HepG2 (cell line): Measurements from ENCODE around the gene PPAT. TPM values are rescaled to one million over a fixed set of nuclear protein-coding genes. Genes with fewer than 3 reads are reported as not detected.

Experiments used
- BRD4 ChIP-seq: sonication (generic); formaldehyde crosslinking; IDR thresholded peaks from 2 replicates; pipeline ENCODE4 v1.4.0; 2020; ENCODE audit warnings: missing genetic modification reagents
- ETV6 ChIP-seq: sonication (generic); formaldehyde crosslinking; conservative IDR thresholded peaks from 2 replicates; pipeline ENCODE4 v1.4.0; 2020; ENCODE audit warnings: missing genetic modification reagents
- HNF4G ChIP-seq, 2 experiments: sonication (generic) in 1 of 2; formaldehyde crosslinking in 1 of 2; IDR thresholded peaks; 2 replicates each; pipeline versions ENCODE4 v1.4.0 to v1.6.1; 2011 to 2020; ENCODE audit warnings: borderline replicate concordance in 2 of 2, low read depth in 2 of 2, mild to moderate bottlenecking in 2 of 2, low read length in 1 of 2, missing genetic modification reagents in 1 of 2, moderate library complexity in 1 of 2
- ISX ChIP-seq: sonication (generic); formaldehyde crosslinking; conservative IDR thresholded peaks from 2 replicates; pipeline ENCODE4 v1.5.0; 2020; ENCODE audit warnings: missing genetic modification reagents
- KLF12 ChIP-seq: sonication (generic); formaldehyde crosslinking; IDR thresholded peaks from 2 replicates; pipeline ENCODE4 v1.4.0; 2020; ENCODE audit warnings: missing genetic modification reagents, borderline replicate concordance
- KLF9 ChIP-seq: IDR thresholded peaks from 2 replicates; pipeline ENCODE4 v1.6.1; 2016; ENCODE audit warnings: low read depth
- PAF1 ChIP-seq: IDR thresholded peaks from 2 replicates; pipeline ENCODE4 v1.6.1; 2016; ENCODE audit warnings: missing genetic modification reagents, missing compliant biosample characterization
- RBM39 ChIP-seq: fragments of 200-400 bp; formaldehyde crosslinking; IDR thresholded peaks from one replicate; pipeline ENCODE4 v1.6.1; 2018; ENCODE audit warnings: antibody characterized with exemption, mild to moderate bottlenecking, low read depth, low read length; ENCODE audit not compliant: poor library complexity, severe bottlenecking
- RXRA ChIP-seq: sonication (generic); formaldehyde crosslinking; IDR thresholded peaks from 2 replicates; pipeline ENCODE4 v1.5.1; 2020; ENCODE audit warnings: missing genetic modification reagents
- TCF7 ChIP-seq: sonication (generic); IDR thresholded peaks from 2 replicates; pipeline ENCODE4 v1.6.1; 2016; ENCODE audit warnings: antibody characterized with exemption, low read depth
- ZNF17 ChIP-seq: sonication (generic); formaldehyde crosslinking; IDR thresholded peaks from 2 replicates; pipeline ENCODE4 v1.5.0; 2020; ENCODE audit warnings: mild to moderate bottlenecking, missing genetic modification reagents
- ZNF441 ChIP-seq: sonication (generic); formaldehyde crosslinking; IDR thresholded peaks from 2 replicates; pipeline ENCODE4 v1.7.0; 2021; ENCODE audit warnings: missing genetic modification reagents, borderline replicate concordance
- ZNF891 ChIP-seq: sonication (generic); formaldehyde crosslinking; IDR thresholded peaks from 2 replicates; pipeline ENCODE4 v1.5.0; 2020; ENCODE audit warnings: mild to moderate bottlenecking, missing genetic modification reagents
- ZSCAN31 ChIP-seq: sonication (generic); formaldehyde crosslinking; IDR thresholded peaks from 2 replicates; pipeline ENCODE4 v1.5.0; 2020; ENCODE audit warnings: low read depth, mild to moderate bottlenecking, missing genetic modification reagents
- ZZZ3 ChIP-seq: sonication (generic); formaldehyde crosslinking; IDR thresholded peaks from 2 replicates; pipeline ENCODE4 v1.4.0; 2020; ENCODE audit warnings: missing genetic modification reagents, mild to moderate bottlenecking, borderline replicate concordance
- polyA plus RNA-seq, 8 experiments: library from polyadenylated mRNA; depleted of rRNA in 3 of 8; stranded (reverse) in 7 of 8; unstranded in 1 of 8; fragments of >200 nt; fragmentation: Illumina TruSeq in 4 of 8; extraction: Trizol in 4 of 8; gene quantifications; 2 replicates each; pipeline versions ENCODE4 v1.2.1 to v1.2.3, GENCODE V29; 2011 to 2016; ENCODE audit warnings: low read depth in 4 of 8, missing spikeins in 1 of 8, mixed read lengths in 1 of 8; ENCODE audit not compliant: insufficient read depth in 1 of 8
- total RNA-seq, 5 experiments: library from RNA; depleted of rRNA; stranded (reverse); fragments of >200 nt; fragmentation: Illumina TruSeq; extraction: Trizol; gene quantifications; 2 replicates each; pipeline ENCODE4 v1.2.3, GENCODE V29; 2016; ENCODE audit warnings: low read depth in 1 of 5
- TF ChIP-seq, protein P1 (sequence below): sonication (generic); formaldehyde crosslinking; IDR thresholded peaks from 2 replicates; pipeline ENCODE4 v1.5.0; 2020; ENCODE audit warnings: mild to moderate bottlenecking, missing genetic modification reagents
- TF ChIP-seq, protein P2 (sequence below): sonication (generic); formaldehyde crosslinking; IDR thresholded peaks from 2 replicates; pipeline ENCODE4 v1.5.0; 2020; ENCODE audit warnings: mild to moderate bottlenecking, missing genetic modification reagents
- TF ChIP-seq, protein P3 (sequence below): sonication (generic); formaldehyde crosslinking; IDR thresholded peaks from 2 replicates; pipeline ENCODE4 v1.4.0; 2020; ENCODE audit warnings: mild to moderate bottlenecking, missing genetic modification reagents
- TF ChIP-seq, protein P4 (sequence below): sonication (generic); formaldehyde crosslinking; conservative IDR thresholded peaks from 2 replicates; pipeline ENCODE4 v1.4.0; 2020; ENCODE audit warnings: missing genetic modification reagents
- TF ChIP-seq, protein P5 (sequence below): sonication (generic); formaldehyde crosslinking; IDR thresholded peaks from 2 replicates; pipeline ENCODE4 v1.8.0; 2022; ENCODE audit warnings: mild to moderate bottlenecking, missing genetic modification reagents, moderate library complexity
- TF ChIP-seq, protein P6 (sequence below): sonication (generic); formaldehyde crosslinking; IDR thresholded peaks from 2 replicates; pipeline ENCODE4 v1.8.1; 2023; ENCODE audit warnings: mild to moderate bottlenecking, missing genetic modification reagents

Gene PPAT
- total and polyA plus RNA-seq, 2 of the 13 experiments (the other 11 are each of a cell fraction or from before 2014, with no cell fraction given), result 16.9 to 62.6 TPM

- TF ChIP-seq, protein P1, sequence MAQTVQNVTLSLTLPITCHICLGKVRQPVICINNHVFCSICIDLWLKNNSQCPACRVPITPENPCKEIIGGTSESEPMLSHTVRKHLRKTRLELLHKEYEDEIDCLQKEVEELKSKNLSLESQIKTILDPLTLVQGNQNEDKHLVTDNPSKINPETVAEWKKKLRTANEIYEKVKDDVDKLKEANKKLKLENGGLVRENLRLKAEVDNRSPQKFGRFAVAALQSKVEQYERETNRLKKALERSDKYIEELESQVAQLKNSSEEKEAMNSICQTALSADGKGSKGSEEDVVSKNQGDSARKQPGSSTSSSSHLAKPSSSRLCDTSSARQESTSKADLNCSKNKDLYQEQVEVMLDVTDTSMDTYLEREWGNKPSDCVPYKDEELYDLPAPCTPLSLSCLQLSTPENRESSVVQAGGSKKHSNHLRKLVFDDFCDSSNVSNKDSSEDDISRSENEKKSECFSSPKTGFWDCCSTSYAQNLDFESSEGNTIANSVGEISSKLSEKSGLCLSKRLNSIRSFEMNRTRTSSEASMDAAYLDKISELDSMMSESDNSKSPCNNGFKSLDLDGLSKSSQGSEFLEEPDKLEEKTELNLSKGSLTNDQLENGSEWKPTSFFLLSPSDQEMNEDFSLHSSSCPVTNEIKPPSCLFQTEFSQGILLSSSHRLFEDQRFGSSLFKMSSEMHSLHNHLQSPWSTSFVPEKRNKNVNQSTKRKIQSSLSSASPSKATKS (CRISPR knock-in tag), result peak; percentile 83; the same call in 1 of the 2 replicates
- TF ChIP-seq ISX (CRISPR knock-in tag) (peak; percentile 41; the same call in 1 of the 2 replicates), PAF1 (CRISPR knock-in tag) (no peak), TCF7 (no peak), RXRA (CRISPR knock-in tag) (no peak), ETV6 (CRISPR knock-in tag) (no peak), HNF4G (IDR thresholded peaks at IDR 0.05; ENCODE audit: borderline replicate concordance, low read depth, low read length) (no peak), HNF4G (CRISPR knock-in tag; IDR thresholded peaks at IDR 0.05; ENCODE audit: borderline replicate concordance, low read depth) (no peak; the same call in 1 of the 2 replicates), ZNF891 (CRISPR knock-in tag) (peak; percentile 53), RBM39 (no peak), ZZZ3 (peak; percentile 49; the same call in 1 of the 2 replicates), ZNF441 (CRISPR knock-in tag) (peak; percentile 64; the same call in 1 of the 2 replicates), ZSCAN31 (CRISPR knock-in tag) (peak; percentile 69), KLF9 (CRISPR knock-in tag) (no peak), BRD4 (CRISPR knock-in tag) (peak; percentile 31; the same call in 1 of the 2 replicates), KLF12 (CRISPR knock-in tag) (0 out of 2 replicates have a peak, but pooled peaks have one; percentile 36), ZNF17 (CRISPR knock-in tag) (peak; percentile 21; the same call in 1 of the 2 replicates)
- TF ChIP-seq, protein P2, sequence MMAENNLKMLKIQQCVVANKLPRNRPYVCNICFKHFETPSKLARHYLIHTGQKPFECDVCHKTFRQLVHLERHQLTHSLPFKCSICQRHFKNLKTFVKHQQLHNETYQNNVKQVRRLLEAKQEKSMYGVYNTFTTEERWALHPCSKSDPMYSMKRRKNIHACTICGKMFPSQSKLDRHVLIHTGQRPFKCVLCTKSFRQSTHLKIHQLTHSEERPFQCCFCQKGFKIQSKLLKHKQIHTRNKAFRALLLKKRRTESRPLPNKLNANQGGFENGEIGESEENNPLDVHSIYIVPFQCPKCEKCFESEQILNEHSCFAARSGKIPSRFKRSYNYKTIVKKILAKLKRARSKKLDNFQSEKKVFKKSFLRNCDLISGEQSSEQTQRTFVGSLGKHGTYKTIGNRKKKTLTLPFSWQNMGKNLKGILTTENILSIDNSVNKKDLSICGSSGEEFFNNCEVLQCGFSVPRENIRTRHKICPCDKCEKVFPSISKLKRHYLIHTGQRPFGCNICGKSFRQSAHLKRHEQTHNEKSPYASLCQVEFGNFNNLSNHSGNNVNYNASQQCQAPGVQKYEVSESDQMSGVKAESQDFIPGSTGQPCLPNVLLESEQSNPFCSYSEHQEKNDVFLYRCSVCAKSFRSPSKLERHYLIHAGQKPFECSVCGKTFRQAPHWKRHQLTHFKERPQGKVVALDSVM (CRISPR knock-in tag), result peak; percentile 62
- TF ChIP-seq, protein P3, sequence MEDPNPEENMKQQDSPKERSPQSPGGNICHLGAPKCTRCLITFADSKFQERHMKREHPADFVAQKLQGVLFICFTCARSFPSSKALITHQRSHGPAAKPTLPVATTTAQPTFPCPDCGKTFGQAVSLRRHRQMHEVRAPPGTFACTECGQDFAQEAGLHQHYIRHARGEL, result no peak
- TF ChIP-seq, protein P4, sequence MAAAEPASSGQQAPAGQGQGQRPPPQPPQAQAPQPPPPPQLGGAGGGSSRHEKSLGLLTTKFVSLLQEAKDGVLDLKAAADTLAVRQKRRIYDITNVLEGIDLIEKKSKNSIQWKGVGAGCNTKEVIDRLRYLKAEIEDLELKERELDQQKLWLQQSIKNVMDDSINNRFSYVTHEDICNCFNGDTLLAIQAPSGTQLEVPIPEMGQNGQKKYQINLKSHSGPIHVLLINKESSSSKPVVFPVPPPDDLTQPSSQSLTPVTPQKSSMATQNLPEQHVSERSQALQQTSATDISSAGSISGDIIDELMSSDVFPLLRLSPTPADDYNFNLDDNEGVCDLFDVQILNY (CRISPR knock-in tag), result 0 out of 2 replicates have a peak, but pooled peaks have one; percentile 15
- TF ChIP-seq, protein P5, sequence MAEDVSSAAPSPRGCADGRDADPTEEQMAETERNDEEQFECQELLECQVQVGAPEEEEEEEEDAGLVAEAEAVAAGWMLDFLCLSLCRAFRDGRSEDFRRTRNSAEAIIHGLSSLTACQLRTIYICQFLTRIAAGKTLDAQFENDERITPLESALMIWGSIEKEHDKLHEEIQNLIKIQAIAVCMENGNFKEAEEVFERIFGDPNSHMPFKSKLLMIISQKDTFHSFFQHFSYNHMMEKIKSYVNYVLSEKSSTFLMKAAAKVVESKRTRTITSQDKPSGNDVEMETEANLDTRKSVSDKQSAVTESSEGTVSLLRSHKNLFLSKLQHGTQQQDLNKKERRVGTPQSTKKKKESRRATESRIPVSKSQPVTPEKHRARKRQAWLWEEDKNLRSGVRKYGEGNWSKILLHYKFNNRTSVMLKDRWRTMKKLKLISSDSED (CRISPR knock-in tag), result no peak
- TF ChIP-seq, protein P6, sequence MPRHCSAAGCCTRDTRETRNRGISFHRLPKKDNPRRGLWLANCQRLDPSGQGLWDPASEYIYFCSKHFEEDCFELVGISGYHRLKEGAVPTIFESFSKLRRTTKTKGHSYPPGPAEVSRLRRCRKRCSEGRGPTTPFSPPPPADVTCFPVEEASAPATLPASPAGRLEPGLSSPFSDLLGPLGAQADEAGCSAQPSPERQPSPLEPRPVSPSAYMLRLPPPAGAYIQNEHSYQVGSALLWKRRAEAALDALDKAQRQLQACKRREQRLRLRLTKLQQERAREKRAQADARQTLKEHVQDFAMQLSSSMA (CRISPR knock-in tag), result peak; percentile 87; the same call in 1 of the 2 replicates
Observed at GRCh38 chr4:56435140-56435926, at the start of gene PPAT (continued).
